GM12878 (cell line): ENCODE results near the gene A3GALT2. TPM values are rescaled to one million over a fixed set of nuclear protein-coding genes. Genes with fewer than 3 reads are reported as not detected.

ENCODE experiments used
- ATAC-seq: fragments of 200-7000 bp; cut with Tn5 transposase; 3 replicates; pipeline ENCODE4 v1.9.1; 2020; ENCODE audit warnings: mild to moderate bottlenecking, moderate library complexity
- BruUV-seq: library from RNA; stranded (reverse); fragments of 400-500 nt; replicated peaks from 2 replicates; lab custom pipeline; 2021; lab: Mats Ljungman, UMichigan
- CTCF ChIA-PET: fragments of 300-600 bp; sonication (Branson Sonifier 250); formaldehyde crosslinking; extraction: SDS; loops from one replicate; lab custom pipeline; 2021; ENCODE audit warnings: inconsistent platforms; lab: Yijun Ruan, JAX
- POLR2A ChIA-PET: fragments of 350-600 bp; formaldehyde crosslinking; extraction: SDS; loops from one replicate; lab custom pipeline; 2021; ENCODE audit warnings: inconsistent platforms; lab: Charles Lee
- RAD21 ChIA-PET: fragments of 300-600 bp; sonication (Branson Sonifier 250); formaldehyde crosslinking; loops from one replicate; lab custom pipeline; 2023; ENCODE audit warnings: antibody characterized with exemption; ENCODE audit not compliant: unreplicated experiment; lab: Charles Lee
- SMC1A ChIA-PET: fragments of 300-600 bp; sonication (Branson Sonifier 250); formaldehyde crosslinking; loops from one replicate; lab custom pipeline; 2023; ENCODE audit not compliant: unreplicated experiment, uncharacterized antibody; lab: Charles Lee
- DNase-seq: peaks from one replicate; pipeline ENCODE4 v3.0.0-alpha.2; 2011; ENCODE audit warnings: low read depth, low spot score
- FAIRE-seq: peaks from 3 replicates; lab custom pipeline; 2011; peaks lifted over from hg19 to GRCh38; lab: Jason Lieb, UNC
- H2AFZ ChIP-seq: 2 replicates; pipeline ENCODE4 v1.6.0; 2011; ENCODE audit warnings: low read depth, low read length, control low read depth; ENCODE audit not compliant: control insufficient read depth
- H3K27ac ChIP-seq: 2 replicates; pipeline ENCODE4 v1.5.1; 2011; ENCODE audit warnings: control low read depth; ENCODE audit not compliant: control insufficient read depth, insufficient read depth
- H3K27me3 ChIP-seq, 2 experiments: replicated peaks in 1 of 2; 2 replicates each; pipeline versions ENCODE4 v1.6.0 to v1.6.1; 2011; ENCODE audit warnings: low read length in 1 of 2; ENCODE audit not compliant: control insufficient read depth in 2 of 2, insufficient read depth in 2 of 2
- H3K36me3 ChIP-seq, 2 experiments: 2 replicates each; pipeline ENCODE4 v1.5.1; 2011; ENCODE audit warnings: low read length in 1 of 2; ENCODE audit not compliant: control insufficient read depth in 2 of 2, insufficient read depth in 2 of 2
- H3K4me1 ChIP-seq: 2 replicates; pipeline ENCODE4 v1.6.1; 2011; ENCODE audit warnings: mild to moderate bottlenecking, low read length, moderate library complexity, mixed read lengths; ENCODE audit not compliant: control insufficient read depth, insufficient read depth
- H3K4me2 ChIP-seq: 2 replicates; pipeline ENCODE4 v1.6.0; 2011; ENCODE audit warnings: control low read depth; ENCODE audit not compliant: control insufficient read depth, insufficient read depth
- H3K4me3 ChIP-seq: fragments of 200-600 bp; sonication (generic); 2 replicates; pipeline ENCODE4 v1.5.1; 2016
- H3K79me2 ChIP-seq: 2 replicates; pipeline ENCODE4 v1.6.0; 2011; ENCODE audit warnings: low read length; ENCODE audit not compliant: control insufficient read depth, insufficient read depth
- H3K9ac ChIP-seq: 2 replicates; pipeline ENCODE4 v1.8.0; 2011; ENCODE audit warnings: low read length, control low read depth, mixed read lengths; ENCODE audit not compliant: control insufficient read depth, insufficient read depth
- H3K9me3 ChIP-seq: replicated peaks from 3 replicates; pipeline ENCODE4 v1.5.1; 2011; ENCODE audit warnings: mild to moderate bottlenecking, low read length; ENCODE audit not compliant: control insufficient read depth, insufficient read depth
- H4K20me1 ChIP-seq: 2 replicates; pipeline ENCODE4 v1.6.0; 2011; ENCODE audit not compliant: control insufficient read depth, insufficient read depth
- ATF2 ChIP-seq: IDR thresholded peaks from 2 replicates; pipeline ENCODE4 v1.6.1; 2012; ENCODE audit warnings: low read length, inconsistent platforms
- BCL11A ChIP-seq: IDR thresholded peaks from 2 replicates; pipeline ENCODE4 v1.6.1; 2011; ENCODE audit warnings: low read depth, low read length
- E2F4 ChIP-seq: IDR thresholded peaks from 2 replicates; pipeline ENCODE4 v1.6.1; 2012; ENCODE audit warnings: low read depth, low read length, improper control_type of control experiment
- HCFC1 ChIP-seq: fragments of 150-350 bp; IDR thresholded peaks from 2 replicates; pipeline ENCODE4 v1.6.1; 2014; ENCODE audit warnings: low read length
- MAX ChIP-seq: IDR thresholded peaks from 2 replicates; pipeline ENCODE4 v1.6.1; 2012; ENCODE audit warnings: low read depth, low read length, improper control_type of control experiment
- MTA3 ChIP-seq: IDR thresholded peaks from 2 replicates; pipeline ENCODE4 v1.6.1; 2012; ENCODE audit warnings: low read length, inconsistent platforms, borderline replicate concordance
- MYC ChIP-seq: IDR thresholded peaks from 2 replicates; pipeline ENCODE4 v1.6.1; 2011; ENCODE audit warnings: mild to moderate bottlenecking, low read length, moderate library complexity, inconsistent platforms; ENCODE audit not compliant: insufficient read depth, insufficient replicate concordance, insufficient read length, severe bottlenecking
- NR2C2 ChIP-seq: IDR thresholded peaks from 2 replicates; pipeline ENCODE4 v1.6.1; 2011; ENCODE audit warnings: borderline replicate concordance, low read depth; ENCODE audit not compliant: control insufficient read depth, insufficient read length
- PAX5 ChIP-seq: IDR thresholded peaks from 2 replicates; pipeline ENCODE4 v1.6.1; 2011; ENCODE audit warnings: low read depth, low read length, borderline replicate concordance
- RFX5 ChIP-seq: IDR thresholded peaks from 2 replicates; pipeline ENCODE4 v1.6.1; 2011; ENCODE audit warnings: low read depth, low read length, improper control_type of control experiment
- ZBTB40 ChIP-seq: fragments of 450-650 bp; IDR thresholded peaks from 2 replicates; pipeline ENCODE4 v1.6.1; 2016; ENCODE audit warnings: mild to moderate bottlenecking, moderate library complexity, borderline replicate concordance
- WGBS: methylation state at CpG from one replicate; pipeline ENCODE4 v1.1.6; 2016; ENCODE audit warnings: low lambda C conversion rate; ENCODE audit not compliant: insufficient replicate concordance, insufficient coverage; ENCODE audit errors: missing lambda C conversion rate; 5-methylcytosine and 5-hydroxymethylcytosine counted together
- in situ Hi-C: fragments of 300-500 bp; cut with MboI; formaldehyde crosslinking; loops from 9 replicates; pipeline ENCODE4 v1.14.3; 2018; ENCODE audit warnings: mixed read lengths
- intact Hi-C: fragments of 100-400 bp; cut with micrococcal nuclease; formaldehyde crosslinking; loops from one replicate; pipeline ENCODE4 v1.14.2; 2022; ENCODE audit not compliant: unreplicated experiment
- polyA plus RNA-seq, 11 experiments: library from polyadenylated mRNA; depleted of rRNA in 4 of 11; unstranded in 6 of 11; stranded (reverse) in 5 of 11; fragments of >200 nt; fragmentation: Nextera tagmentation in 4 of 11; fragmentation: Illumina TruSeq in 1 of 11; extraction: Ambion mirVana in 4 of 11; extraction: Trizol in 1 of 11; gene quantifications; 1 replicate in 1 of 11; 2 replicates in 10 of 11; pipeline versions ENCODE4 v1.2.1 to v1.2.3, GENCODE V29; 2011 to 2016; ENCODE audit warnings: inconsistent platforms in 2 of 11, missing spikeins in 2 of 11, low read depth in 1 of 11
- total RNA-seq, 4 experiments: library from RNA; depleted of rRNA in 3 of 4; stranded (reverse); fragments of >200 nt in 3 of 4; fragmentation: Illumina TruSeq in 1 of 4; extraction: Trizol in 1 of 4; gene quantifications; 2 replicates each; pipeline versions ENCODE4 v1.2.1 to v1.2.3, GENCODE V29; 2013 to 2021

A3GALT2 gene
- total and polyA plus RNA-seq, 10 of the 15 experiments (the other 5 are each of a cell fraction or from before 2014, with no cell fraction given) = not detected

GRCh38 chr1:33367485-33368405 is 46.8 kb upstream of the A3GALT2 start (continued):
- no peak for TF ChIP-seq ATF2

GRCh38 chr1:33366762-33367484 is 46.0 kb upstream of the A3GALT2 start:
- Histone ChIP-seq H3K4me2 (no peak overlapping the region), H3K4me1 (no peaks in the 10 kb centered on the region), H3K9me3 (no peaks in the 10 kb centered on the region), H3K9ac (no peak overlapping the region), H3K27me3 (peaks cover 0 to 6% of the 10 kb centered on the region in 2 experiments; a peak in 1 of 4 replicates), H2AFZ (no peak overlapping the region), H3K36me3 (no peaks in the 10 kb centered on the region), H3K79me2 (no peaks in the 10 kb centered on the region), H4K20me1 (no peaks in the 10 kb centered on the region), H3K27ac (no peak overlapping the region), H3K4me3 (no peak overlapping the region)
- POLR2A ChIA-PET = interaction anchor here (0.6 kb wide), 1 partner anchor 95 kb away, joined by 3 read pairs; no protein-coding TSS in a partner anchor
- in situ Hi-C loops = loop anchor here (5.0 kb wide), 2 partner anchors 70 to 100 kb away; no protein-coding TSS in a partner anchor
- DNase-seq (no peak), ATAC-seq (no peak), FAIRE-seq (no peak)
- no TSS peak for BruUV-seq
- 70% methylated on average over 14 of the region's 14 CpGs for WGBS
- RAD21 ChIA-PET = interaction anchor here (1.2 to 2.0 kb wide), 4 partner anchors 71 to 105 kb away, joined by 3 to 13 read pairs (median 4); no protein-coding TSS in a partner anchor
- SMC1A ChIA-PET = interaction anchor here (1.3 to 8.5 kb wide), 3 partner anchors 70 to 229 kb away, joined by 5 to 71 read pairs (median 15); no protein-coding TSS in a partner anchor
- intact Hi-C loops = loop anchor here (1.0 to 5.0 kb wide), 4 partner anchors 72 to 255 kb away; no protein-coding TSS in a partner anchor
- CTCF ChIA-PET = interaction anchor here (0.6 to 3.0 kb wide), 8 partner anchors 69 to 271 kb away, joined by 3 to 35 read pairs (median 5); partner anchors contain the start of gene ZSCAN20
- TF ChIP-seq PAX5 (no peak), ZBTB40 (no peak), E2F4 (no peak), BCL11A (no peak), NR2C2 (no peak), MTA3 (no peak), HCFC1 (no peak), MAX (no peak), RFX5 (no peak), MYC (no peak)
